PC-3 (cell line): Measurements from ENCODE around the gene PLEKHM3. TPM values are rescaled to one million over a fixed set of nuclear protein-coding genes. Genes with fewer than 3 reads are reported as not detected.
A peak's percentile ranks its signal among the peaks of the same experiment; 100 is the strongest.

Experiments
- ATAC-seq: fragments of 200-7000 bp; cut with Tn5 transposase; 2 replicates; pipeline ENCODE4 v1.9.1; 2020; ENCODE audit warnings: mild to moderate bottlenecking, moderate library complexity
- BruUV-seq: library from RNA; stranded (reverse); fragments of 400-500 nt; replicated peaks from 2 replicates; lab custom pipeline; 2021; lab: Mats Ljungman, UMichigan
- CTCF ChIA-PET: fragments of 300-600 bp; sonication (Branson Sonifier 250); formaldehyde crosslinking; loops from one replicate; lab custom pipeline; 2022; ENCODE audit warnings: antibody characterized with exemption; lab: Charles Lee
- POLR2A ChIA-PET: fragments of 300-600 bp; sonication (Branson Sonifier 250); formaldehyde crosslinking; loops from one replicate; lab custom pipeline; 2022; ENCODE audit warnings: antibody characterized with exemption; ENCODE audit not compliant: unreplicated experiment; lab: Charles Lee
- DNase-seq: peaks from one replicate; pipeline ENCODE4 v3.0.0-alpha.2; 2015
- H2AFZ ChIP-seq: fragments of 300-600 bp; sonication (generic); 2 replicates; pipeline ENCODE4 v1.6.0; 2016; ENCODE audit warnings: antibody characterized with exemption, low read length
- H3F3A ChIP-seq: fragments of 300-600 bp; sonication (generic); one replicate; pipeline ENCODE4 v1.6.0; 2017; ENCODE audit warnings: antibody characterized with exemption, low read length, control low read depth, mild to moderate bottlenecking; ENCODE audit not compliant: unreplicated experiment
- H3K27ac ChIP-seq: fragments of 300-600 bp; sonication (generic); 2 replicates; pipeline ENCODE4 v1.5.1; 2016; ENCODE audit warnings: mild to moderate bottlenecking, low read length
- H3K27me3 ChIP-seq: fragments of 300-600 bp; sonication (generic); 2 replicates; pipeline ENCODE4 v1.6.1; 2016; ENCODE audit warnings: low read length, mixed read lengths
- H3K36me3 ChIP-seq: fragments of 300-600 bp; sonication (generic); 2 replicates; pipeline ENCODE4 v1.6.1; 2016; ENCODE audit warnings: low read depth, mixed run types, low read length, mixed read lengths
- H3K4me1 ChIP-seq: fragments of 300-600 bp; sonication (generic); 2 replicates; pipeline ENCODE4 v1.5.1; 2016; ENCODE audit warnings: low read length; ENCODE audit not compliant: insufficient read depth
- H3K4me2 ChIP-seq: fragments of 300-600 bp; sonication (generic); 2 replicates; pipeline ENCODE4 v1.6.0; 2016; ENCODE audit warnings: low read length
- H3K4me3 ChIP-seq: fragments of 300-600 bp; sonication (generic); 2 replicates; pipeline ENCODE4 v1.5.1; 2016; ENCODE audit warnings: mild to moderate bottlenecking, low read length, mixed read lengths
- H3K79me2 ChIP-seq: fragments of 300-600 bp; sonication (generic); 2 replicates; pipeline ENCODE4 v1.6.1; 2017; ENCODE audit warnings: low read length, mixed read lengths
- H3K9ac ChIP-seq: fragments of 300-600 bp; sonication (generic); 2 replicates; pipeline ENCODE4 v1.6.0; 2016; ENCODE audit warnings: mild to moderate bottlenecking, low read length
- H3K9me2 ChIP-seq: fragments of 300-600 bp; sonication (generic); replicated peaks from 2 replicates; pipeline ENCODE4 v1.6.1; 2016; ENCODE audit warnings: mixed run types, low read length, mixed read lengths
- H3K9me3 ChIP-seq: fragments of 300-600 bp; sonication (generic); 2 replicates; pipeline ENCODE4 v1.6.1; 2016; ENCODE audit warnings: low read length, mixed read lengths
- H4K20me1 ChIP-seq: fragments of 300-600 bp; sonication (generic); 2 replicates; pipeline ENCODE4 v1.6.1; 2016; ENCODE audit warnings: low read length, mixed read lengths
- CTCF ChIP-seq: fragments of 300-600 bp; sonication (generic); conservative IDR thresholded peaks from 2 replicates; pipeline ENCODE4 v1.5.1; 2017; ENCODE audit warnings: antibody characterized with exemption, low read depth, mild to moderate bottlenecking, low read length
- EZH2 ChIP-seq: fragments of 300-600 bp; sonication (generic); IDR thresholded peaks from one replicate; pipeline ENCODE4 v1.6.1; 2017; ENCODE audit warnings: antibody characterized with exemption, mild to moderate bottlenecking, low read length; ENCODE audit not compliant: unreplicated experiment
- EZH2phosphoT487 ChIP-seq: fragments of 300-600 bp; sonication (generic); IDR thresholded peaks from 2 replicates; pipeline ENCODE4 v1.6.1; 2018; ENCODE audit warnings: mild to moderate bottlenecking, antibody characterized with exemption, low read length, borderline replicate concordance
- intact Hi-C: fragments of 100-400 bp; cut with micrococcal nuclease; formaldehyde crosslinking; loops from 2 replicates; pipeline ENCODE4 v1.9.0; 2023
- total RNA-seq: library from RNA; depleted of rRNA; stranded (reverse); fragments of >200 nt; gene quantifications from 2 replicates; pipeline ENCODE4 v1.2.3, GENCODE V29; 2014

Gene PLEKHM3
- total RNA-seq, 1 experiment from 2014 or later = 5.9 TPM

- Histone ChIP-seq H3K9me2 (no peaks in the 10 kb centered on the region), H2AFZ (no peak overlapping the region), H3K9me3 (no peaks in the 10 kb centered on the region), H3K9ac (no peak overlapping the region), H3K4me3 (no peak overlapping the region), H3K36me3 (no peaks in the 10 kb centered on the region), H3F3A (no peaks in the 10 kb centered on the region), H4K20me1 (no peaks in the 10 kb centered on the region), H3K27ac (peak overlapping the region; percentile 55), H3K4me1 (peaks cover 32% of the 10 kb centered on the region), H3K27me3 (no peaks in the 10 kb centered on the region), H3K4me2 (no peak overlapping the region), H3K79me2 (no peaks in the 10 kb centered on the region)
- POLR2A ChIA-PET = interaction anchor here (0.8 kb wide), 1 partner anchor 96 kb away, joined by 4 read pairs; the partner anchor contains the start of gene FZD5
- intact Hi-C loops = no loop called here
- DNase-seq (peak; percentile 73), ATAC-seq (peak; percentile 75)
- no peak for TF ChIP-seq EZH2
- no peak for TF ChIP-seq EZH2phosphoT487
- TF ChIP-seq CTCF = no peak
- CTCF ChIA-PET = no interaction called here
- BruUV-seq = no TSS peak
These were observed 160.1 kb downstream of the PLEKHM3 start for GRCh38 chr2:207865210-207865609.

- no peaks in the 10 kb centered on the region for H3K27me3 ChIP-seq
- peaks cover 16% of the 10 kb centered on the region for H3K4me1 ChIP-seq
- H2AFZ ChIP-seq = no peak overlapping the region
- no peaks in the 10 kb centered on the region for H3F3A ChIP-seq
- H3K9ac ChIP-seq = no peak overlapping the region
- H4K20me1 ChIP-seq = no peaks in the 10 kb centered on the region
- POLR2A ChIA-PET = no interaction called here
- ATAC-seq (peak; percentile 62; the same call in 1 of the 2 replicates), DNase-seq (peak; percentile 9)
- H3K27ac ChIP-seq = no peak overlapping the region
- H3K4me2 ChIP-seq = no peak overlapping the region
- CTCF ChIA-PET = no interaction called here
- H3K36me3 ChIP-seq = no peaks in the 10 kb centered on the region
- no TSS peak for BruUV-seq
- TF ChIP-seq EZH2 (no peak), CTCF (no peak), EZH2phosphoT487 (no peak)
- intact Hi-C loops = no loop called here
- no peaks in the 10 kb centered on the region for H3K9me3 ChIP-seq
- no peaks in the 10 kb centered on the region for H3K79me2 ChIP-seq
- H3K9me2 ChIP-seq = no peaks in the 10 kb centered on the region
- H3K4me3 ChIP-seq = no peak overlapping the region
These were observed 162.0 kb downstream of the PLEKHM3 start for GRCh38 chr2:207863345-207863744.

- Histone ChIP-seq H4K20me1 (no peaks in the 10 kb centered on the region), H3K4me2 (no peak overlapping the region), H3K79me2 (no peaks in the 10 kb centered on the region), H3K9ac (no peak overlapping the region), H3K9me3 (no peaks in the 10 kb centered on the region), H3K27ac (no peak overlapping the region), H3K9me2 (no peaks in the 10 kb centered on the region), H3F3A (no peaks in the 10 kb centered on the region), H3K36me3 (no peaks in the 10 kb centered on the region), H2AFZ (no peak overlapping the region), H3K4me3 (no peak overlapping the region), H3K27me3 (no peaks in the 10 kb centered on the region), H3K4me1 (peaks cover 16% of the 10 kb centered on the region)
- intact Hi-C loops = no loop called here
- ChIA-PET CTCF (no interaction called here), POLR2A (no interaction called here)
- TF ChIP-seq EZH2phosphoT487 = no peak
- TF ChIP-seq CTCF = no peak
- TF ChIP-seq EZH2 = no peak
- ATAC-seq (no peak), DNase-seq (no peak)
- no TSS peak for BruUV-seq
These were observed 163.5 kb downstream of the PLEKHM3 start for GRCh38 chr2:207861789-207862188.
